Panc1 (cell line): ENCODE measurements around the gene PPM1M. TPM values are rescaled to one million over a fixed set of nuclear protein-coding genes. Genes with fewer than 3 reads are reported as not detected.

Experiments
- ATAC-seq: fragments of 200-7000 bp; cut with Tn5 transposase; 2 replicates; pipeline ENCODE4 v1.9.1; 2020; ENCODE audit warnings: mild to moderate bottlenecking, moderate library complexity
- BruUV-seq: library from RNA; stranded (reverse); fragments of 400-500 nt; replicated peaks from 2 replicates; lab custom pipeline; 2021; lab: Mats Ljungman, UMichigan
- CTCF ChIA-PET: fragments of 300-600 bp; sonication (Branson Sonifier 250); formaldehyde crosslinking; loops from one replicate; lab custom pipeline; 2022; ENCODE audit warnings: antibody characterized with exemption; lab: Charles Lee
- POLR2A ChIA-PET: fragments of 300-600 bp; sonication (Branson Sonifier 250); formaldehyde crosslinking; loops from one replicate; lab custom pipeline; 2022; ENCODE audit warnings: antibody characterized with exemption; lab: Charles Lee
- DNase-seq: peaks from one replicate; pipeline ENCODE4 v3.0.0-alpha.2; 2010; ENCODE audit warnings: low read depth, low spot score
- H3K27ac ChIP-seq: 2 replicates; pipeline ENCODE4 v1.5.1; 2011; ENCODE audit warnings: mild to moderate bottlenecking, low read length, inconsistent platforms
- H3K27me3 ChIP-seq: fragments of 200-500 bp; sonication (Bioruptor generic); 2 replicates; pipeline ENCODE4 v1.6.0; 2014; ENCODE audit warnings: low read length, inconsistent platforms; ENCODE audit not compliant: control insufficient read depth, insufficient read depth
- H3K36me3 ChIP-seq: fragments of 200-500 bp; sonication (Bioruptor generic); 2 replicates; pipeline ENCODE4 v1.5.1; 2014; ENCODE audit warnings: inconsistent platforms, mild to moderate bottlenecking, low read length, moderate library complexity; ENCODE audit not compliant: control insufficient read depth, insufficient read depth
- H3K4me1 ChIP-seq: 2 replicates; pipeline ENCODE4 v1.5.1; 2011; ENCODE audit warnings: inconsistent platforms, mild to moderate bottlenecking, low read length, moderate library complexity; ENCODE audit not compliant: control insufficient read depth, insufficient read depth
- H3K4me3 ChIP-seq, 2 experiments: 2 replicates each; pipeline ENCODE4 v1.5.1; 2011 to 2012; ENCODE audit warnings: low read depth in 2 of 2, low read length in 2 of 2, mild to moderate bottlenecking in 2 of 2, inconsistent platforms in 1 of 2, moderate library complexity in 1 of 2
- H3K9me3 ChIP-seq: fragments of 200-500 bp; sonication (Bioruptor generic); 2 replicates; pipeline ENCODE4 v1.5.1; 2014; ENCODE audit warnings: low read depth, mild to moderate bottlenecking, inconsistent platforms, low read length, moderate library complexity; ENCODE audit not compliant: control insufficient read depth, insufficient read depth
- CTCF ChIP-seq: fragments of 450-650 bp; IDR thresholded peaks from 2 replicates; pipeline ENCODE4 v1.5.1; 2017; ENCODE audit warnings: mild to moderate bottlenecking
- POLR2AphosphoS5 ChIP-seq: IDR thresholded peaks from 2 replicates; pipeline ENCODE4 v1.6.1; 2012; ENCODE audit warnings: mild to moderate bottlenecking, low read depth, low read length, moderate library complexity
- REST ChIP-seq, 2 experiments: IDR thresholded peaks; 2 replicates each; pipeline ENCODE4 v1.6.1; 2011 to 2012; ENCODE audit warnings: low read depth in 2 of 2, control low read depth in 1 of 2, low read length in 1 of 2, mild to moderate bottlenecking in 1 of 2, moderate library complexity in 1 of 2; ENCODE audit not compliant: insufficient read depth in 1 of 2
- SIN3A ChIP-seq: IDR thresholded peaks from 2 replicates; pipeline ENCODE4 v1.6.1; 2012; ENCODE audit warnings: low read depth, mild to moderate bottlenecking, low read length, moderate library complexity, borderline replicate concordance; ENCODE audit not compliant: insufficient read depth
- TCF7L2 ChIP-seq: IDR thresholded peaks from 2 replicates; pipeline ENCODE4 v1.6.1; 2011; ENCODE audit warnings: mild to moderate bottlenecking, low read depth, low read length, inconsistent platforms
- in situ Hi-C: cut with HindIII; loops from 2 replicates; pipeline ENCODE4 v1.10.0; 2016; ENCODE audit warnings: low sequenced_read_pairs, low pct_unique_long_range_greater_than_20kb
- intact Hi-C: fragments of 100-400 bp; cut with micrococcal nuclease; formaldehyde crosslinking; loops from one replicate; pipeline ENCODE4 v1.10.0; 2022; ENCODE audit not compliant: unreplicated experiment
- total RNA-seq: library from RNA; stranded (reverse); gene quantifications from one replicate; pipeline ENCODE4 v1.2.1, GENCODE V29; 2021; ENCODE audit not compliant: unreplicated experiment

Gene PPM1M
- total RNA-seq, 1 experiment from 2014 or later = 9.7 TPM

- intact Hi-C loops = no loop called here
- no peak for TF ChIP-seq TCF7L2
- TF ChIP-seq POLR2AphosphoS5 = no peak
- no peak for TF ChIP-seq REST (IDR thresholded peaks at IDR 0.05; ENCODE audit: insufficient read depth in 1 of 2, low read depth in 2 of 2, low read length in 1 of 2)
- no peak for TF ChIP-seq CTCF
- no peak for TF ChIP-seq SIN3A
- H3K4me1 ChIP-seq = peaks cover 19% of the 10 kb centered on the region
- H3K36me3 ChIP-seq = no peaks in the 10 kb centered on the region
- CTCF ChIA-PET = interaction anchor here (0.5 to 0.7 kb wide), 4 partner anchors 118 to 499 kb away, joined by 3 to 7 read pairs (median 3); no protein-coding TSS in a partner anchor
- no TSS peak for BruUV-seq
- H3K27ac ChIP-seq = no peak overlapping the region
- H3K9me3 ChIP-seq = no peaks in the 10 kb centered on the region
- no peaks in the 10 kb centered on the region for H3K27me3 ChIP-seq
- POLR2A ChIA-PET = no interaction called here
- in situ Hi-C loops = no loop called here
- no peak overlapping the region for H3K4me3 ChIP-seq
- DNase-seq (no peak), ATAC-seq (no peak)
Measured at GRCh38 chr3:52221141-52221562, 24.4 kb upstream of the PPM1M start.

GRCh38 chr3:52221563-52222318 lies 23.8 kb upstream of the PPM1M start:
- no peak for ATAC-seq
- ChIA-PET POLR2A (no interaction called here), CTCF (interaction anchor here (0.6 to 1.3 kb wide), 3 partner anchors 9 to 225 kb away, joined by 3 to 7 read pairs (median 3); no protein-coding TSS in a partner anchor)
- no peaks in the 10 kb centered on the region for H3K27me3 ChIP-seq
- no TSS peak for BruUV-seq
- no peaks in the 10 kb centered on the region for H3K36me3 ChIP-seq
- H3K9me3 ChIP-seq = no peaks in the 10 kb centered on the region
- H3K4me3 ChIP-seq = no peak overlapping the region
- in situ Hi-C loops (no loop called here), intact Hi-C loops (no loop called here)
- TF ChIP-seq CTCF (no peak), TCF7L2 (no peak), SIN3A (no peak), POLR2AphosphoS5 (no peak), REST (IDR thresholded peaks at IDR 0.05; ENCODE audit: insufficient read depth in 1 of 2, low read depth in 2 of 2, low read length in 1 of 2) (no peak)
- H3K27ac ChIP-seq = no peak overlapping the region
- peaks cover 14% of the 10 kb centered on the region for H3K4me1 ChIP-seq
- DNase-seq = no peak
